Sigmoid colon (tissue), 4 donors: Measurements from ENCODE around the gene SNX11.

Experiments used
- CTCF ChIP-seq, 4 experiments: fragments of 450-650 bp in 3 of 4; fragments of 200-600 bp in 1 of 4; IDR thresholded peaks; one replicate each; pipeline ENCODE4 v1.5.1; 2016 to 2019; ENCODE audit warnings: antibody characterized with exemption in 4 of 4, mild to moderate bottlenecking in 3 of 4, moderate library complexity in 2 of 4
- EP300 ChIP-seq, 4 donors: sonication (generic); formaldehyde crosslinking; IDR thresholded peaks; one replicate each; pipeline ENCODE4 v1.6.1; 2017; ENCODE audit warnings: antibody characterized with exemption in 4 of 4

DNA sequence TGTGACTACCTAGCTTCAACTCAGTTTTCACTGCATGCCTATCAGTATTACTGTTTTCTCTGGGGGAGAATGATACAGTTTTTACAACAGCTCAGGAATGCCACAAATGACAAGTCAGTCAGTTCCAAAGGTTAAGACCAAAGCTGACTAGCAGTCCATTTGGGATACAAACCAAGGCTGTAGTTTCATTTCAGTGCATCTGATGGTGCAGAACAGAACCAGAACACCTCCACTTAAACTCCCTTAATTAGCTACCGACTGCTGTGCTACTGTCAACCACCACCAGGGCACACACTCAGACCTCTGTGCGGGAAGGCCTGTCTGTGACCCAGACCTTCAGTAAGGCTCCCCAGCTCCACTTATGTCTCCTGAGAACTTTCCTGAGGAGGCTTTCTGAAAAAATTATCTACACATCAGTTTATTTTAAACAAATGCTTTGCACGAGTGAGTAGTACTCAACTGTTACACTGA lies 39.0 kb upstream of the SNX11 start:
- TF ChIP-seq CTCF (IDR thresholded peaks at IDR 0.05): peak in 2 of 4 experiments; percentile 18 to 20
- TF ChIP-seq EP300 (IDR thresholded peaks at IDR 0.05): no peak
